Left ventricle myocardium inferior (tissue), 1 donor: ENCODE measurements around the gene TNC. TPM values are rescaled to one million over a fixed set of nuclear protein-coding genes. Genes with fewer than 3 reads are reported as not detected.

Experiments
- DNase-seq: peaks from one replicate; pipeline ENCODE4 v3.0.0-alpha.2; 2020
- H3K27ac ChIP-seq: fragments of 200-600 bp; replicated peaks from 2 replicates; pipeline ENCODE4 v1.8.0; 2021
- H3K27me3 ChIP-seq: fragments of 200-600 bp; 2 replicates; pipeline ENCODE4 v1.8.0; 2021; ENCODE audit warnings: low read depth
- H3K36me3 ChIP-seq: fragments of 200-600 bp; 2 replicates; pipeline ENCODE4 v1.8.0; 2021
- H3K4me1 ChIP-seq: fragments of 200-600 bp; 2 replicates; pipeline ENCODE4 v1.8.0; 2021
- H3K4me3 ChIP-seq: fragments of 200-600 bp; 2 replicates; pipeline ENCODE4 v1.8.0; 2021; ENCODE audit warnings: mild to moderate bottlenecking, moderate library complexity
- H3K9me3 ChIP-seq: fragments of 200-600 bp; replicated peaks from 2 replicates; pipeline ENCODE4 v1.8.0; 2021
- CTCF ChIP-seq: fragments of 200-600 bp; IDR thresholded peaks from 2 replicates; pipeline ENCODE4 v1.8.0; 2021; ENCODE audit warnings: antibody characterized with exemption, mild to moderate bottlenecking, borderline replicate concordance
- intact Hi-C: fragments of 100-400 bp; cut with micrococcal nuclease; formaldehyde crosslinking; loops from one replicate; pipeline ENCODE4 v1.11.0; 2022
- total RNA-seq: library from RNA; stranded (reverse); fragmentation: NEBNext Ultra II Directional; extraction: Animal tissue kit (Norgen Biotek cat#: 25700); gene quantifications from one replicate; pipeline ENCODE4 v1.2.1, GENCODE V29; 2021
- donor health status: DM: no; HTN: yes; CAD: no; lungs with severe emphysema.

Gene TNC
- total RNA-seq, 1 donor from 2014 or later: 3.4 TPM

- TF ChIP-seq CTCF: no peak
- no peak for DNase-seq
- H3K36me3 ChIP-seq: no peaks in the 10 kb centered on the region
- peaks cover 15% of the 10 kb centered on the region for H3K27me3 ChIP-seq
- no peak overlapping the region for H3K4me3 ChIP-seq
- intact Hi-C loops: no loop called here
- H3K4me1 ChIP-seq: no peaks in the 10 kb centered on the region
- H3K9me3 ChIP-seq: no peaks in the 10 kb centered on the region
- no peak overlapping the region for H3K27ac ChIP-seq
Observed at GRCh38 chr9:115152281-115152820, 34.4 kb upstream of the TNC start.

DNA sequence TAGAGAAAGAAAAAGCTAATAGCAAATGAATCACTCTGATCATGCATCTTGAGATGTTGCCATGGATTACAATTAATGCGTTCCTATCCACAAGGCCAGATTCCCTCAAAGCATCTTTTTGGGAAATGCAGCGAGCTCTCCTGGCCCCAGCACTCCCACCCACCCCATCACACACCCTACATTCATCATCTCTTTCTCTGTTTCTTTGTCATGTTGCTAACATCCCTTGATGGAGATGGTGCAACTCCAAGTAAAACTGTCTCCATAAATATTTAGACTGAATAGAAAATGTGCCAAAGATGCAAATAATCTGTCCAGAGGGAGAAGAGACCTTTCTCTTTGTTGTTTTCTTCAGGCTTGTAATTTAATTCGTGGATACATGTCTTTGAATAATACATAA lies 30.8 kb upstream of the TNC start:
- Histone ChIP-seq H3K27ac (no peak overlapping the region), H3K9me3 (no peaks in the 10 kb centered on the region), H3K36me3 (no peaks in the 10 kb centered on the region), H3K4me1 (no peaks in the 10 kb centered on the region), H3K27me3 (peaks cover 9% of the 10 kb centered on the region), H3K4me3 (no peak overlapping the region)
- TF ChIP-seq CTCF: no peak
- intact Hi-C loops: no loop called here
- DNase-seq: no peak

DNA sequence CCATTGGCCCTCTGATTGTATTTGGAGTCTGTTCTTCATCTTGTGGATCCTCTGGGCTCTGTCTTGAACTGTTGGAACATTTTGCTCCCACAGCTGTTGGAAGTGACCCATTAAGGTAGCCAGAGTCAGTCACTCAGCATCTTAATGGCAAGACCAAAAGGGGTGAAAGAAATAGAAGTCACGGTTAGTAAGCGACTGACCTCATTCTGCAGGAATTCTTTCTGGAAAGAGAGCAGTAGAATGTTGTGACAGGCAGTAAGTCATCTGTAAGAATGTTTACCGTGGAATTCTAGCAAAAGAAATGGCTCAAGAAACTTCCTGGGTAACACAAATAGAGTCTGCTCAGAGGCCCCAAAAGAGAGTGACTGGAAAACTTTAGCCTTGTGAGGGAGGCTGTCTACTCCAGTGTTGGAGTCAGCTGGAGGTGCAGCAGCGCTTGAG lies 28.6 kb upstream of the TNC start:
- H3K4me1 ChIP-seq: no peaks in the 10 kb centered on the region
- intact Hi-C loops: no loop called here
- no peak for TF ChIP-seq CTCF
- H3K36me3 ChIP-seq: no peaks in the 10 kb centered on the region
- no peaks in the 10 kb centered on the region for H3K9me3 ChIP-seq
- no peak overlapping the region for H3K27ac ChIP-seq
- peaks cover 8% of the 10 kb centered on the region for H3K27me3 ChIP-seq
- DNase-seq: no peak
- H3K4me3 ChIP-seq: no peak overlapping the region

- DNase-seq: no peak
- no peak overlapping the region for H3K27ac ChIP-seq
- no peaks in the 10 kb centered on the region for H3K4me1 ChIP-seq
- H3K4me3 ChIP-seq: no peak overlapping the region
- TF ChIP-seq CTCF: no peak
- intact Hi-C loops: no loop called here
- H3K27me3 ChIP-seq: peaks cover 13% of the 10 kb centered on the region
- H3K9me3 ChIP-seq: no peaks in the 10 kb centered on the region
- no peaks in the 10 kb centered on the region for H3K36me3 ChIP-seq
Observed at GRCh38 chr9:115144706-115145105, 26.7 kb upstream of the TNC start.

DNA sequence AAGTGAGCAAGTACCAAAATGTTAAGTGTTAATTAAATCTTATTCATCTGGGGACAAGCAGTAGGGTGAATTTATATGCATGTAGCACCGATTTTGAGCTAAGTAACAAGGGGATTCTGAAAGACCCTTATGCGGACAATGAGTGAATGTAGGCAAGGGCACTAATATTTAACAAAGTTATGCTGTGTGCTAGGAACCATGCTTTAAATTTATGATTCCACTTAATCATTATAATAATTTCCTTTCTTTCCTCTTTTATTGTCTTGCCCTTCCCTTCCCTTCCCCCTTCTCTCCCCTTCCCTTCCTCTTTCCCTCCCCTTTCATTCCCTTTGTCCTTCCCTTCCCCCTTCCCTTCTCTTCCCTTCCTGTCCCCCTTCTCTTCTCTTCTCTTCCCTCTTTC lies 25.7 kb upstream of the TNC start:
- DNase-seq: no peak
- intact Hi-C loops: no loop called here

More for the DNA sequence above, 25.7 kb upstream of the TNC start:
- peaks cover 13% of the 10 kb centered on the region for H3K27me3 ChIP-seq
- H3K4me1 ChIP-seq: no peaks in the 10 kb centered on the region
- H3K27ac ChIP-seq: no peak overlapping the region
- no peak overlapping the region for H3K4me3 ChIP-seq
- H3K36me3 ChIP-seq: no peaks in the 10 kb centered on the region
- H3K9me3 ChIP-seq: peaks cover 1% of the 10 kb centered on the region
- no peak for TF ChIP-seq CTCF
